ENCODE results near the gene CWF19L1.

DNA sequence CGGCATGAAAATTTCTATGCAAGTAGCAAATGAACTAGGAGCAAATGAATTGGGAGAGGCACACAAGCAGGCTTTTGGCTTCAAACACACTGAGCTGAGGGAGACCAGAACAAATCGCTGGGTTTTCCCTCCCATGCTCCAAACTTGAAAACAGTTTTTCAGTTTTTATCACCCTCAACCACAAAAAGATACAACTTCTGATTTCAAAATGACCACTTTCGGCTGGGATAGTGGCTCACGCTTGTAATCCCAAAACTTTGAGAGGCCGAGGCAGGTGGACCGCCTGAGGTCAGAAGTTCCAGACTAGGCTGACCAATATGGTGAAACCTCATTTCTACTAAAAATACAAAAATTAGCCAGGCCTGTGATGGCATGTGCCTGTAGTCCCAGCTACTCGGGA lies 29.0 kb downstream of the CWF19L1 start:
- TF ChIP-seq POLR2A (IDR thresholded peaks at IDR 0.05; ENCODE audit: low read depth) (no peak), CTCF (IDR thresholded peaks at IDR 0.05) (no peak), EP300 (IDR thresholded peaks at IDR 0.05) (no peak)

Measured in esophagus muscularis mucosa (tissue), 4 donors.